NCI-H748 treated with DMSO at 0.1 percent for 48 hours (cell line): ENCODE results near the gene SPEG.

Experiments used
- DNase-seq: peaks from one replicate; lab custom pipeline; 2025; lab: John Stamatoyannopoulos, UW

The SPEG gene

DNA sequence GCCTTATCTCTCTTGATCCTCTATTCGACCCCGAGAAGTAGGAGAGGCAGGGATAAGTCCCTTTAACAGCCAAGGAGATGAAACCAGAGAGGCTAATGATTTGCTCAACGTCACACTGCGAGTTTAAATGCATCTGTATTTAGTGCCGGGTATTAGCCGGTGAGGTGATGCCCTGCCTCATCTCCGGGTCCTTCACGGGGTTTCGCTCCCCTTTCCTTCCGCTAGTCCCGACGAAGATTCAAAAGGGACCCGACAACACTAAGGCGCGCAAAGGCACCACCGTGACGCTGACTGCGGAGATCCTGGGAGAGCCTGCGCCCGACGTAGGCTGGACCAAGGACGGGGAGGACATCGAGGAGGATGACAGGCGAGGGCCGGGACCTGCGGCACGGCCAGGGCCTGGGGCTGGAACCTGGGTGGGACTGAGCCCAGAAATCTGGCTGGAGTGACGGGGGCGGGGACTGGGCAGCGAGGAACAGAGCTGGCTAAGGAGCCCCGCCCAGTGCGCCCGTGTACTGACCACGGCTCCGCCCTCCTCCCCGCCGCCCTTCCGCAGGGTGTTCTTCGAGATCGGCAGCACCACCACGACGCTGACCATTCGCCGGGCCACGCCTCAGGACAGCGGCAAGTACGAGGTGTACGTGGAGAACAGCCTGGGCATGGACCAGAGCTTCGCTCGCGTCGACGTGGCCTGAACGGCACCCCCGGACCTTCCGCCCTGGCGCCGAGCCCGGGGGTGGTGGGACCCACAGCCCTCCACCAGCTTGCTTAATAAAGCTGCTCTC is 63.0 kb downstream of the SPEG start:
- DNase-seq = peak; percentile 71

DNA sequence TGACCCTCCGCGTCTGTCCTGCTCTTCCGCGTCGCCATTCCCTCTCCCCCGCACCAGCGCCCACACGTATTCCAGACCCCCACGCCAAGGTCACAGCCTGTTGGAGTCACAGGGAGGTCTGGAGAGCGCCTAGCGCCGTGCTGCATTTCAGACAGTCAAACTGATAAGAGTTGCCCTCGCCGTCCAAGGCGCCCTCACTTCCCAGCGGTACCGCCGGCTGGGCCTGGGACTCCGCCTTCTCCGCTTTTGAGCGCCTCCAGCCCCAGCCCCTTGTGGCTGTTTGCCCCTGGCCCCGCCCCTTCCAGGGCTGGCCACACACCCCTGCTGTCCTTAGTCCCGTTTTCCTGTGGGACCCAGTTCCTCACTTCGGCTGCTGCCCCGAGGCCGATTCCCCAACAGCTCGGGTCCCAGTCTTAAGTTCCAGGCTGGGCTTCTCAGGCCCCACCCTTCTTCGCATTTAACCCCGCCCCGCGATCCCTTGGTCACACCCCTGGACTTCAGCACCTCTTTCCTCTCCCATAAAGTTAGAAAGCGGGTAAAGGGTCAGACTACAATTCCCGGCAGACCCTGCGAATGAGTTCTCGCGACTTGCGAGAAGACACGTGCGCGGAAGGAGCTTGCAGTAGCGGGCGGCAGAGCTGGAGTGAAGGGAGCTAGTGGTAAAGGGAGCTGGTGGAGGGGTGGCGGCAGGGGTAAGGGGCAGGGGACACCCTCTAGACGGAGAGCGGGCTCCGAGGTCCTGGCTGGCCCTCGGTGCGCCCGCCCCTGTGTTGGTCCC is 63.8 kb downstream of the SPEG start, which contains the start of gene GMPPA:
Gene GMPPA, plus strand, starts transcription at position 612 of the 778 bp plus-strand sequence. CDS start 1,085 bp downstream, outside the sequence.
- DNase-seq = peak; percentile 94

DNA sequence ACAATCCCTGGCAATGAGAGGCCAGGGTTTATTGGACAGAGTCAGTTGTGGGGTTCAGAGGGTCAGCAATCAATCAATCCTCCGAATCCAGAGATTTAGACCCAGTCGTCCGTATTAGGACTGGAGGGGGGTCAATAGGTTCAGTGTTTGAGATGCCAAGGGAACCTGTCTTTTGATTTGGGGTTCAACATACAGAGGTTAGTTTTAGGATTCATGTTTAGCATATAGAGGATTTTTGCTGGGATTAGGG is 64.3 kb downstream of the SPEG start:
- DNase-seq = no peak

DNA sequence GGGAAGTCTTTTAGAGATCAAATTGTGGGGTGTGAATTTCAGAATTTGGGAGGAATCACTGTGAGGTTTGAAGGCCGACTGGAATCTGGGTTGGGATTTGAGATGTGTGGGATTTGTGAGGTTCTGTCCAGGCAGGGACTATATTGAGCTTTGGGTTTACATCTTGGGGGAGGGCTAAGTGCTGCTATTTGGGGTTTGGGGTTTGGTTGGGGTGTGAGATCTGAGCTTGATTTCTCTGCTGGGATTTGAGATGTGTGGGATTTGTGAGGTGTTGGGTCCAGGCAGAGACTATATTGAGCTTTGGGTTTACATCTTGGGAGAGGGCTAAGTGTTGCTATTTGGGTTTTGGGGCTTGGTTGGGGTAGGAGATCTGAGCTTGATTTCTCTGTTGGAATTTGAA is 64.9 kb downstream of the SPEG start:
- DNase-seq = no peak

DNA sequence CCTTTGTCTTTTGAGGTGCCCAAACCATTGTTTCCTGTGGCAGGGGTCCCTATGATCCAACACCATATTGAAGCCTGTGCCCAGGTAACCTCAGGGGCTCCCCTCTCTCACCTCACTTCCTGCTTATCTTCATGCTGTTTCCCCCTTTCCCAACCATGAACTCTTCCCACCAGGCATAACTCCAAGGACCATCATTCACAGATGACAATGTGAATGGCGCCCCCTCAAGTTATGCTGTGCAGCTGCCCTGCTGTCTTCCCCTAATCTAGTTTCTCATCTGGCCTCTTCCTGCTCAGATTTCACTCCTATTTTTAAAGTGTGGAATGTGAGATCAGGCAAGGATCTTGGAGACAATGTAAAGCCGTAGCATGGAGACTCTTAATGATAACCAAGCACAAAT is 65.5 kb downstream of the SPEG start:
- no peak for DNase-seq

DNA sequence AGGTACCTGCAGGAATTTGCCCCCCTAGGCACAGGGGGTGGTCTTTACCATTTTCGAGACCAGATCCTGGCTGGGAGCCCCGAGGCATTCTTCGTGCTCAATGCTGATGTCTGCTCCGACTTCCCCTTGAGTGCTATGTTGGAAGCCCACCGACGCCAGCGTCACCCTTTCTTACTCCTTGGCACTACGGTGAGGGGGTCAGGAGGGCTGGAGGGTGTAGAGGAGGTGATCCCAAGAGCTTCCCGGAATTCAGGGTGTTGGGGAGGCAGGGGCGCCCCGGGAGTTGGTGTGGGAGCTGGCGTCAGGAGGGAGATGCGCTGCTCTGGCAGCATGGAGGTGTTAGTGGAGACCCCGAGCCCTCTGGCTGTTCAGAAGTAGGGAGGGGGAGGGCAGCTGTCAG is 67.2 kb downstream of the SPEG start:
- no peak for DNase-seq

DNA sequence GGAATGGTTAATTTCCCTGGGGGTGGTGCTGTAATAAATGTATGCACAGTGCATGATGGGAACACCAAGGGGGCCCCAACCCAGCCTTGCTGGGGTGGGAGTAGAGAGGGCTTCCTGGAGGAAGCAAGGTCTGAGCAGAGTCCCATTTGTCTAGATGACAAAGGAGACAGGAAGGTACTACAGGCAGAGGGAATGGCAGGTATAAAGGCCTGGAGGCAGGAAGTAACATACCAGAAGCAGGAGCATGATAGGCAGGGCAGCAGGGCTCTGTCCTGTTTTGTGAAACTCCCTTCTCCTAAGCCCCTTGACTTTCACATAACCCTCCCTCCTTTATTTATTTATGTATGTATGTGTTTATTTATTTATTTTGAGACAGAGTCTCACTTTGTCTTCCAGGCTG is 68.0 kb downstream of the SPEG start:
- DNase-seq = no peak

DNA sequence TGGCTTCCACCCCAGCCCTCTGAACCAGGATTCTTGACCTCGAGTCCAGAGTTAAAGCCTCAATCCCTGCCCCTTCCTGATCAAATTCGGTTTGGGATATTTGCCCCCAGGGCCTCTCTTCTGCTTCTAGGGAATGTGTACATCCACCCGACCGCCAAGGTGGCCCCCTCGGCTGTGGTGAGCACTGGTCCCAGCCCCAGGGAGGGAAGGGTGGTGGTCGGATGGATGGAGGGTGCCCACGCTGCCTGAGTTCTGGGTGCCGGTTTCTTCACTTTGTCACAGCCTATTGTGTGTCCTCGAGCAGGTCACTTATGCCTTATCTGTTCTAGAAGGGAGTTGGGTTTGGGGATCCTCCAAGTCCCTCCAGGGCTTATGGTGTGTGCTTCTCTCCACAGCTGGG is 70.9 kb downstream of the SPEG start:
- DNase-seq = no peak

DNA sequence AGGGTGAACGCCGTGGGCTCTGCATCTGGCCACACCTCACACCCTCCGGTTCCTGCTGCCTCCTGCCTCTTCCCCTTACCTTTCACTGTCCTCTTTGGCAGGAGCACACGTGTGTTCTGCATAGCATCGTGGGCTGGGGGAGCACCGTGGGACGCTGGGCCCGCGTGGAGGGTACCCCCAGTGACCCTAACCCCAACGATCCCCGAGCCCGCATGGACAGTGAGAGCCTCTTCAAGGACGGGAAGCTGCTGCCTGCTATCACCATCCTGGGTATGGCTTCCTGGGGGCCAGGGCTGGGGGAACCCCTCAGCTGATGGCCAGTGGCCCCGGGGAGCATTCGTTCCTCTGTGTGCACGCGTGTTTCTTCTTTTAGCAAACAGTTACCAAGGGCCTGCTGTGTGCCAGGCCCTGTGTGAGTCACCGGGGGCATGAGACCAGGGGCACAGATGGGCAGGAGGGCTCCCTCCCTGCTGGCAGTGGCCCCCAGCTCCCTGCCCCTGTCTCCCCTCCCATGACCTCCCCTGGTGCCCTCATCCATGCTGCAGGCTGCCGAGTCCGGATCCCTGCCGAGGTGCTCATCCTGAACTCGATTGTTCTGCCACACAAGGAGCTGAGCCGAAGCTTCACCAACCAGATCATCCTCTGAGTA is 71.6 kb downstream of the SPEG start:
- DNase-seq = no peak

DNA sequence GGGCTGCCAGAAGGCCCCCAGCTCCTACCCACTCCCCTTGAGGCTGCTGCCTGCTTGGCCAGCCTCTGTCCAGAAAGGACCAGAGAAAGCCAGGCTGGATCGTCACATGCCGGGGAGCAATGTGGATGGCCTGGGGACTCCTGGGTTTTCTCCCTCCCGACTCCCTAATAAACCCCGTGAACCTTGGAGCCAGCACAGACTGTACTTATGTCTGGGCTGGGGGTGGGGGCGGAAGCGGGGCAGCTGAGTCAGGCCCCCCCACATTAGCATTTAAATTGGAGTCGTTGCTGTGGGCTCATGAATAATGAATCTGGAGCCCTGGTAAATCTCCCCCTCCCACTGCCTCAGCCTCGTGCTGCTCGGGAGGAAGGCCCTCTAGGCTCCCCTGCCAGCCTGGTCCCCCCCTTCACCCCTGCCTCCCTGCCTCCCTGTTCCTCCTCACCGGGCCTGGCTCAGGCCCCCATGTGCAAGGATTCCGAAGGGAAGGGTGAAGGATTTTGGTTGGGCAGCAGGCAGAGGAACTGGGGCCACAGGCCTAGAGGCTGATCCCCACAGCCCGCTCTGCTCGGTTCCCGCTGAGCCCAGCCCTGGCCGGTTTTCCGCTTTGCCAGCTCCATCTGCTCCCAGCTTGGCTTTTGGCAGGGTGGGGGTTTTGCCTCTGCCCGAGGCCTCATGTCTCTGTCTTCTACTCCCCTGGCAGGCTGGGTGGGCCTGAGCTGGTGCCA is 72.3 kb downstream of the SPEG start:
- no peak for DNase-seq

DNA sequence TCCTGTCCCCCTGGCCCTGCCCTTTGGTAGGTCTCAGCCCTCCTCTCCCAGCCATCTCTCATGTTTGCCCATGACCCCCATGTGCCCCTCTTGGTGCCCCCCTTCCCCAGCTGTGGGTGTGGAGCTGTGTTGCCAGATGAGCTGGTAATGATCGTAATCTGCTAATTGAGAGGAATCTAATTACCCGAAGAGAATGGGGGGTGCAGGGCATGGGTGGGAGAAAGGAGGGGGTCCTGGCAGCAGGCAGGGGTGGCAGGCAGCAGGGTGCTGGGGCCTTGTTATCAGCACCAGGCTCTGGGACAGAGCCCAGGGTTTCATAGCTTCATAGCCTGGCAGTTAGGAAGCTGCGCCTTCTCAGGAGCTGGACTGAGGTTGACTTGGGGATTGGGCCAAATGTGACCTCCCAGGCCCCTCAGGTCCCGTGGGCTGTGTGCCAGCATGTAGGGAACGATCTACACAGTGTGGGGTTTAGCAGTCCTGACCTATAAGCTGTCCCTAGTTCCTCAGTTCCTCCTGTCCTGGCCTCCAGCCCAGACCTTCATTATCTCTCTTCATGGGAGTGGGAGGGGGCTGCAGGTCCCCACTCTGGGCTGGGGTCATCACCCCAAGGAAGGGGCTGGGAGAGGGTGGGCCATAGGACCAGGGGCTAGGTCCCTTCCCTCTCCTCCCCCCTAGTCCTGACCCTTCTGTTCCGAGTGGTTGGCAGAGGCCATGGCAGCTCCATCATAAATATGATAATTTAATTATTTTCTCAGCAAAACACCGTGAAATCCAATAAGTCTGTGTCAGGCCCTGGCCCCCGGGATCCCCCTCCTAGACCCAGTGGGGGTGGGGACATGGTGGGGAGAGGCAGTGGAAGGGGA is 73.2 kb downstream of the SPEG start:
- no peak for DNase-seq

DNA sequence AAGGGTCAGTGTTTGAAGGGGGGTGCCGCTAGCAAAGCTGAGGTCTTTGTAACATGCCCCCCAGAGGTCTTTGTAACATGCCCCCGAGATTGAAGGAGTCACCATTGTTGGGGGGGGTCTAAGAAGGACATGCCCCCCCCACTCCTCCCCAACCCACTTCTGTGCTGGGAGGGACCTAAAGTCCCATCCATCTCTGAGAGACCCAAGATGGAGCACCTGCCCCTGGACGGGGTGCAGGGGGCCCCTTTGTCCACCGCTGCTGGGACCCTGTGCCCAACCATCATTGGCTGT is 73.7 kb downstream of the SPEG start:
- DNase-seq = no peak

DNA sequence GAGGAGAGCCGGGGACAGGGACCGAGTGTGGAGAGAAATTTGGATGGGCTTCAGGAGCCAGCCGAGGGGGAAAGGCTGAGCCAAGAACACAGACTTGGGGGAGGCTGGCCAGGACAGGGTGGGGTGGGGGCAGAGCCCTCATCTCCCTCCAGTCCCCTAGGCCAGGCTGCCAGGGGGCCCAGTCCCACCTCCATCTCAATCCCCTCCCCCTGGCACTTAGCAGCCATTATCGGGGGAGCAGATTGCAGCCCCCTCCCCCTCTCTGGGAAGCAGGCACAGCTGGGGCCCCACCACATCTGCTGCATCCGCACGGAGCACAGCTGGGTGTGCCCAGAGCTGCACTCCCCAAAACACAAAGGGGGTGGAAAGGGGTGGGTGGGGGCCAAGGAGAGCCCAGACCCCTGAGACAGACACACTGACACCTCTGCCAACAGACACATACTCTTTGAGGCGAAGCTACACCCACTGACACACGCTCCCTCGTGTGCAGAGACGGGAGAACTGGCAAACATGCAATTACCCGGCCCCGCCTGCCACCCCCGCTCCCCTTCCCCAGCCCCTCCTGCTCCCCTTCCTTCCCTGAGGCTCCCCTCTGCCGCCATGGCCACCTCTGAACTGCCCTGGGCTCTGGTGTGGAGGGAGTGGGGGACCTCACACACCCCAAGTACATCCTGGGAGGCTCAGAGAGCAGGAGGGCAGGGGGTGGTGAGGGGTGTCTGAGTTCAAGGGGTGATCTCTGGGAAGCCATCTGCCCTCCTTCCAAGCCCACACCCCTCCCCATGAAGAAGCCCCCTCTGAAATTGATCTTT is 74.5 kb downstream of the SPEG start:
- DNase-seq = no peak

DNA sequence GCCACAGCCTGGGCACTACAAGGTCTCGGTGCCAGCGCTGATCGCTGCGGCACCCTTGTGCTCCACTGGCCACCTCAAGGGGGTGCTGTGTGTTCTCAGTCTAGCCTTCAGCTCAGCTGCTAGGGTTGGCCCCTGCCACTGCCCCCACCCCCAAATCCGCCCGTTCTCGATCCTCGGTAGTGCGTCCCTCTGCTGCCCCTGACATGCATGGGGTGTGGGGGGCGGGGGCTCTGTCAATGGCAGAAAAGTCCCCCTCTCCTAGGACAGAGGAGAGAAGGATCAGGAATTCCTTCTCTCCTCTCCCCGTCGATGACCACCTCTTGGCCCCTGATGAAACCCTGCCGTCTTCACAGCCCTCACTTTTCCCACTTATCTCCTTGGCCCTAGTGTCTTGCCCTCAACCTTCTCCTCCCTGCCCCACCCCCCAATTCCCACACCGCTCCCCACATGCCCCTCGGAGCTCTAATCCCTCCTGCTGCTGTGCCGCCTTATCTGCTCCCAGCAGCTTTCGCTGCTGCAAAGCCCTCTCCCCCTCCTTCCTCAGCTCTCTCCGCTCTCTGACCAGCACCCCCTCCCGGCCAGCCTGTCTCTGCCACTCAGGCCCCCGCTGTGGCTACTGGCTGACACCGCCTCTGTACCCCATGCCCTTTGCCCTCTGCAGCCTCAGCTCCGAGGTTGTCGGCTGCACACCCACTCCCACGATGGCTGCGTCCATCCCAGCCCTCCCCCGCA is 75.3 kb downstream of the SPEG start:
- DNase-seq = peak; percentile 21

DNA sequence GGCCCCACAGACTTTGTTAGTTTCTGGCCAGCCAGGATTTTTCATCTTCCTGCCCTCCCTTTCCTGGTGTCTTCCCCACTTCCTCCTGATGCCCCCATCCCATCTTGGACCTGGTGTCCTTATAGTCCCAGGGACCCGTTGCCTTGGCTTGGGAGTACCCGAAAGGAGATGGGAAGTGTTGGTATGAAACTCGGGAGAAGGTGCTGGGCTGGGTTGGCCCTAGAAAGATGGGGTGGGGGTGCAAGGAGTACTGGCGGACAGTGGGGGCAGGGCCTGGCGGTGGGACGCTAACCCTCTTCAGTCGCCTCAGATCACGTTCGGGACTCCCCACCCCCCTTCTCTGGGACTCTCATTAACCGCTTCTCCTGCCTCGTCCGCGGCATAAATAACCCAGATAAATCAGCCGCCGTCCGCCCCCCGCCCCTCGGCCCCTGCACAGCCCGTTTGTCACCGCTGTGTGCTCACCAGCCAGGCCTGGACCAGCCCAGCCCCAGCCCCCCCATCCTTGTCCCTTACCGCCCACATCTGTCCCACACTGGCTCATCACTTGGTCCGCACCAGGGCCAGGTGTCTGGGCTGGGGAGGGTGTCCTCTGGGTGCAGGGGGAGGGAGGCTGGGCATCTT is 76.0 kb downstream of the SPEG start:
- DNase-seq = no peak

DNA sequence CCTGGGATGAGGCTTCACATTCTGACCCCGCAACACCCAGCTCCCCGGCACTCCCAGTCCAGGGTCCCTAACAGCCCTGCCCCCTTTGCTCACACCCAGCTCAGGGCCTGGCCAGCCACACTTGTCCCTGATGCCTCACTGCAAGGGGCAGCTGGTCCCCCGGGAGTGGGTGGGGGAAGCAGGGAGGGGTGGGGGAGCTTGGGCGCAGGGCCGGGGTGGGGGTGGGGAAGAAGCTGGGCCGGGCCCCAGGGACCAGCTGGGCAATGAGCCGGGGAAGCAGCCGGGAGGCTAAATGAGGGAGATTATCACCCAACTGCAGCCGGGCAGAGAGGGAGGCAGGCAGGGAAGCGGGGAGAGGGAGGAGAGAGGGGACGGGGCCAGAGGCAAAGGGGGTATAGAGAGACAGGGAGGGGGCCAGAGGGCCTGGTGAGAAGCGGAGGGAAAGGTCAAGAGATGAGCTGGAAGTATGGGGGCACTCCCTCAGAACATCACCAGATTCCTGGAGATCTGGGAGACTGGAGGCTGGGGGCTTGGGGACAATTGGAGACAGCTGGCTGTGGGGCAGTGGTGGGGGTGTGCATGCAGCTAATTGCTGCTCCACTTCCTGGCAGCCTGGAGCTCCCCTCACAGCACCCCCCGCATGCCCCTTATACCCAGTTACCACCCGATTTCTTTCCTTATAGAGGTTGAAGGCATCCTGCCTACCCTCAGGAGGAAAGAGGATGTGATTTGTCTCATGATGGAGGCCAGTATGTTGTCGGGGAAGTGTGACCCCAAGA is 77.1 kb downstream of the SPEG start:
- DNase-seq = no peak

DNA sequence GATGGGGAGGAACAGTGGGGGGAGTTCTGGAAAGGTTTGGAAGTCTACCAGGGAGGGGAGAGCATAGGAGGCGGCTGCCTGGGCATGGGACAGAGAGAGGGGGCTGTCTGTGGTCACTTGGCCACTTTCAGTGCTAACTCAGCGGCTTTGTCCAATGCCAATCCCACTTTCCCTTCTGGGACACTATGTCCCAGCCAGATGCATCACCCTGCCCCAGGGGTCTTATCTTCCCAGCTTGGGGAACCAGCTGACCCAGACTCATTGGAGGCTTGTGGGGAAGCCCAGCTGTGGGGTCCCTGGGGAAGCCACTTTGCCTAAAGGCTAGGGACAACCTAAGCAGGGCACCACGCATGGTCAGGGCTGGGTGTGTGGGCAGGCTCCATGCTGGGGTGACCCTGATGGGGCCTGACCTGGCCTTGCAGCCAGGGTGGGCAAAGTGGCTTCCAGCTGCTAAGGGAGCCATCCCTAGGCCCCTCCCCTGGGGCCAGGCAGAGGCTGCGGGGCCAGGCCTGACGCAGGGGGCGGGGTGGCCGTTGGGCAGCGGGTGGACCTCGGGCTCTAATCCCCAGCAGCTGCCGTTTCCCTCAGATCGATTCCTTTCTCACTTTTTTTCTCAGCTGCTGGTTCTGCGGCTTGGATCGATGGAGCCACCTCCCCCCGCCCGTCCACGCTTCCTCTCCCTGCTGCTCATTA is 78.0 kb downstream of the SPEG start:
- no peak for DNase-seq

DNA sequence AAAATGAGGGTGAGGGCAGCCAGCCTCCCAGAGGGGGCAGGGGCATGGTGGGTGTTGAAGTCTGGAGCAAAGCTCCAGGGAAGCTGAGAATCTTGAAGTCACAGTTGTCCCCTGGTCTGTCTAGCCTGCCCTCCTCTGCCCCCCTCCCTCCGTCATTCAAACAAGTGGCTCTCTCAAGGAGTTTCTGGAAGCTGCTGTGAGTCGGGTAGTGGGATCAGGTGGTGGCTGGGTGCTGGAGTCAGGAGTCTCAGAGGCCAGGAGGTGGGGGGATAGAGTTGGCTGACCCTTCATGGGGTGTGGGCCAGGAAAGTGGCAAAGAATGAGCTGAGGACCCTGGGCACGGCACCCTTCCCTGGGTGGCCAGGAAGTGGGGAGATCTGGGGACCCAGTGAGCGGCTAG is 79.1 kb downstream of the SPEG start:
- DNase-seq = no peak
